Ishikawa (cell line): ENCODE data around the gene ANKIB1.

Source experiments
- CEBPB ChIP-seq: IDR thresholded peaks from 2 replicates; pipeline ENCODE4 v1.6.1; 2012
- CREB1 ChIP-seq: IDR thresholded peaks from 2 replicates; pipeline ENCODE4 v1.6.1; 2012; ENCODE audit warnings: low read depth
- EGR1 ChIP-seq: IDR thresholded peaks from 2 replicates; pipeline ENCODE4 v1.6.1; 2012
- EP300 ChIP-seq: IDR thresholded peaks from 2 replicates; pipeline ENCODE4 v1.6.1; 2012; ENCODE audit warnings: borderline replicate concordance
- FOXM1 ChIP-seq: IDR thresholded peaks from 2 replicates; pipeline ENCODE4 v1.6.1; 2012; ENCODE audit warnings: low read depth, borderline replicate concordance
- NFIC ChIP-seq: IDR thresholded peaks from 2 replicates; pipeline ENCODE4 v1.6.1; 2012
- RAD21 ChIP-seq: IDR thresholded peaks from 2 replicates; pipeline ENCODE4 v1.6.1; 2012; ENCODE audit warnings: low read depth
- TAF1 ChIP-seq: IDR thresholded peaks from 2 replicates; pipeline ENCODE4 v1.6.1; 2012; ENCODE audit warnings: low read depth, mild to moderate bottlenecking
- TCF12 ChIP-seq: IDR thresholded peaks from 2 replicates; pipeline ENCODE4 v1.6.1; 2012; ENCODE audit warnings: low read depth
- TEAD4 ChIP-seq: IDR thresholded peaks from 2 replicates; pipeline ENCODE4 v1.6.1; 2012
- USF1 ChIP-seq: IDR thresholded peaks from 2 replicates; pipeline ENCODE4 v1.6.1; 2012
- YY1 ChIP-seq: IDR thresholded peaks from 2 replicates; pipeline ENCODE4 v1.6.1; 2012; ENCODE audit warnings: low read depth
- TF ChIP-seq, protein P1 (sequence below): IDR thresholded peaks from 2 replicates; pipeline ENCODE4 v1.6.1; 2012; ENCODE audit warnings: low read depth, mild to moderate bottlenecking
- TF ChIP-seq, protein P2 (sequence below): IDR thresholded peaks from 2 replicates; pipeline ENCODE4 v1.6.1; 2012

- no peak for TF ChIP-seq USF1
- TF ChIP-seq CEBPB = no peak
- TF ChIP-seq CREB1 = no peak
- TF ChIP-seq, protein P1, sequence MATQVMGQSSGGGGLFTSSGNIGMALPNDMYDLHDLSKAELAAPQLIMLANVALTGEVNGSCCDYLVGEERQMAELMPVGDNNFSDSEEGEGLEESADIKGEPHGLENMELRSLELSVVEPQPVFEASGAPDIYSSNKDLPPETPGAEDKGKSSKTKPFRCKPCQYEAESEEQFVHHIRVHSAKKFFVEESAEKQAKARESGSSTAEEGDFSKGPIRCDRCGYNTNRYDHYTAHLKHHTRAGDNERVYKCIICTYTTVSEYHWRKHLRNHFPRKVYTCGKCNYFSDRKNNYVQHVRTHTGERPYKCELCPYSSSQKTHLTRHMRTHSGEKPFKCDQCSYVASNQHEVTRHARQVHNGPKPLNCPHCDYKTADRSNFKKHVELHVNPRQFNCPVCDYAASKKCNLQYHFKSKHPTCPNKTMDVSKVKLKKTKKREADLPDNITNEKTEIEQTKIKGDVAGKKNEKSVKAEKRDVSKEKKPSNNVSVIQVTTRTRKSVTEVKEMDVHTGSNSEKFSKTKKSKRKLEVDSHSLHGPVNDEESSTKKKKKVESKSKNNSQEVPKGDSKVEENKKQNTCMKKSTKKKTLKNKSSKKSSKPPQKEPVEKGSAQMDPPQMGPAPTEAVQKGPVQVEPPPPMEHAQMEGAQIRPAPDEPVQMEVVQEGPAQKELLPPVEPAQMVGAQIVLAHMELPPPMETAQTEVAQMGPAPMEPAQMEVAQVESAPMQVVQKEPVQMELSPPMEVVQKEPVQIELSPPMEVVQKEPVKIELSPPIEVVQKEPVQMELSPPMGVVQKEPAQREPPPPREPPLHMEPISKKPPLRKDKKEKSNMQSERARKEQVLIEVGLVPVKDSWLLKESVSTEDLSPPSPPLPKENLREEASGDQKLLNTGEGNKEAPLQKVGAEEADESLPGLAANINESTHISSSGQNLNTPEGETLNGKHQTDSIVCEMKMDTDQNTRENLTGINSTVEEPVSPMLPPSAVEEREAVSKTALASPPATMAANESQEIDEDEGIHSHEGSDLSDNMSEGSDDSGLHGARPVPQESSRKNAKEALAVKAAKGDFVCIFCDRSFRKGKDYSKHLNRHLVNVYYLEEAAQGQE = no peak
- TF ChIP-seq EGR1 = no peak
- TF ChIP-seq TCF12 = no peak
- TF ChIP-seq, protein P2, sequence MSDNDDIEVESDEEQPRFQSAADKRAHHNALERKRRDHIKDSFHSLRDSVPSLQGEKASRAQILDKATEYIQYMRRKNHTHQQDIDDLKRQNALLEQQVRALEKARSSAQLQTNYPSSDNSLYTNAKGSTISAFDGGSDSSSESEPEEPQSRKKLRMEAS = no peak
- TF ChIP-seq EP300 = no peak
- no peak for TF ChIP-seq RAD21
- no peak for TF ChIP-seq TAF1
- no peak for TF ChIP-seq TEAD4
- no peak for TF ChIP-seq YY1
- TF ChIP-seq FOXM1 = no peak
- no peak for TF ChIP-seq NFIC
These were observed 158.4 kb downstream of the ANKIB1 start for GRCh38 chr7:92404170-92404614.
